ENCODE results near the gene MPP3.

Gene MPP3

GRCh38 chr17:43768943-43769342, 64.0 kb downstream of the MPP3 start:
- ATAC-seq (ENCODE audit: insufficient read depth, low read depth) (no peak), DNase-seq (no peak)
- Histone ChIP-seq H2AFZ (ENCODE audit: low read depth, low read length) (no peak overlapping the region), H3K27me3 (ENCODE audit: insufficient read depth, low read length, poor library complexity) (peaks cover 4% of the 10 kb centered on the region), H3K4me3 (ENCODE audit: low read depth in 1 of 2, low read length in 2 of 2) (no peak overlapping the region), H4K20me1 (ENCODE audit: insufficient read depth, low read length) (no peaks in the 10 kb centered on the region), H3K27ac (ENCODE audit: low read length) (no peak overlapping the region), H3K4me1 (ENCODE audit: insufficient read depth, low read length) (no peaks in the 10 kb centered on the region), H3K9me3 (ENCODE audit: insufficient read depth, low read length, severe bottlenecking) (no peaks in the 10 kb centered on the region), H3K36me3 (ENCODE audit: insufficient read depth, low read length) (no peaks in the 10 kb centered on the region), H3K9ac (ENCODE audit: low read depth, low read length) (no peak overlapping the region), H3K79me2 (ENCODE audit: insufficient read depth, low read length) (no peaks in the 10 kb centered on the region), H3K4me2 (ENCODE audit: insufficient read depth, low read length) (no peak overlapping the region)
- TF ChIP-seq EZH2 (IDR thresholded peaks at IDR 0.05; ENCODE audit: borderline replicate concordance, low read depth, low read length, severe bottlenecking) = no peak
- no peak for TF ChIP-seq CTCF (IDR thresholded peaks at IDR 0.05; ENCODE audit: borderline replicate concordance, extremely low read depth, low read length, poor library complexity, severe bottlenecking)

GRCh38 chr17:43768382-43768781, 64.6 kb downstream of the MPP3 start:
- H3K36me3 ChIP-seq (ENCODE audit: insufficient read depth, low read length) = no peaks in the 10 kb centered on the region
- H3K27ac ChIP-seq (ENCODE audit: low read length) = no peak overlapping the region
- H3K27me3 ChIP-seq (ENCODE audit: insufficient read depth, low read length, poor library complexity) = peaks cover 4% of the 10 kb centered on the region
- H3K4me2 ChIP-seq (ENCODE audit: insufficient read depth, low read length) = no peak overlapping the region
- H3K4me1 ChIP-seq (ENCODE audit: insufficient read depth, low read length) = no peaks in the 10 kb centered on the region
- no peaks in the 10 kb centered on the region for H3K9me3 ChIP-seq (ENCODE audit: insufficient read depth, low read length, severe bottlenecking)
- H3K79me2 ChIP-seq (ENCODE audit: insufficient read depth, low read length) = no peaks in the 10 kb centered on the region
- DNase-seq (no peak), ATAC-seq (ENCODE audit: insufficient read depth, low read depth) (no peak)
- H2AFZ ChIP-seq (ENCODE audit: low read depth, low read length) = no peak overlapping the region
- H3K9ac ChIP-seq (ENCODE audit: low read depth, low read length) = no peak overlapping the region
- no peak for TF ChIP-seq EZH2 (IDR thresholded peaks at IDR 0.05; ENCODE audit: borderline replicate concordance, low read depth, low read length, severe bottlenecking)
- TF ChIP-seq CTCF (IDR thresholded peaks at IDR 0.05; ENCODE audit: borderline replicate concordance, extremely low read depth, low read length, poor library complexity, severe bottlenecking) = no peak
- no peaks in the 10 kb centered on the region for H4K20me1 ChIP-seq (ENCODE audit: insufficient read depth, low read length)
- no peak overlapping the region for H3K4me3 ChIP-seq (ENCODE audit: low read depth in 1 of 2, low read length in 2 of 2)

DNA sequence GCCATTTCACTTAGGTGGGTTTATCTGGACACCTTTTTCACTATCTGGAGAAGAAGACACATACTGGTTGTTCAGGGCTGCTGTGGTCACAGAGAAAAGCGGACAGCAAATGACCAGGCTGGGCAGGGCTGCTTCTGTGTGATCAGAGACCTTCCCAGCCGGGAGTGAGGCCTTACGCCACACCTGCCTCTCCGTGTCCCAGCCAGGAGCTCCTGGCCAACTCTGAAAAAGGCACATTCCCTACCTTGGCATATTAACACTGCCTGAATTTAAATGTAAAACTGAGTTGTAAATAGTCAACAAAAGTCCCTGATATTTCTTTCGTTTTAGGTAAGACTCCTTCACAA, 65.3 kb downstream of the MPP3 start:
- H3K4me3 ChIP-seq (ENCODE audit: low read depth in 1 of 2, low read length in 2 of 2) = no peak overlapping the region
- H3K27ac ChIP-seq (ENCODE audit: low read length) = no peak overlapping the region
- H3K9me3 ChIP-seq (ENCODE audit: insufficient read depth, low read length, severe bottlenecking) = no peaks in the 10 kb centered on the region
- DNase-seq (no peak), ATAC-seq (ENCODE audit: insufficient read depth, low read depth) (no peak)
- H3K36me3 ChIP-seq (ENCODE audit: insufficient read depth, low read length) = no peaks in the 10 kb centered on the region
- no peak overlapping the region for H3K9ac ChIP-seq (ENCODE audit: low read depth, low read length)
- no peak overlapping the region for H3K4me2 ChIP-seq (ENCODE audit: insufficient read depth, low read length)
- H3K79me2 ChIP-seq (ENCODE audit: insufficient read depth, low read length) = no peaks in the 10 kb centered on the region
- TF ChIP-seq CTCF (IDR thresholded peaks at IDR 0.05; ENCODE audit: borderline replicate concordance, extremely low read depth, low read length, poor library complexity, severe bottlenecking) = no peak
- no peak for TF ChIP-seq EZH2 (IDR thresholded peaks at IDR 0.05; ENCODE audit: borderline replicate concordance, low read depth, low read length, severe bottlenecking)
- H4K20me1 ChIP-seq (ENCODE audit: insufficient read depth, low read length) = no peaks in the 10 kb centered on the region
- H2AFZ ChIP-seq (ENCODE audit: low read depth, low read length) = no peak overlapping the region
- H3K4me1 ChIP-seq (ENCODE audit: insufficient read depth, low read length) = no peaks in the 10 kb centered on the region
- peaks cover 4% of the 10 kb centered on the region for H3K27me3 ChIP-seq (ENCODE audit: insufficient read depth, low read length, poor library complexity)
